RWPE1 (cell line): Measurements from ENCODE around the gene ZDHHC3.

Experiments used
- CTCF ChIA-PET: fragments of 350-600 bp; sonication (Branson Sonifier 250); formaldehyde crosslinking; extraction: SDS; loops from one replicate; lab custom pipeline; 2021; lab: Yijun Ruan, JAX
- POLR2A ChIA-PET: fragments of 400-600 bp; formaldehyde crosslinking; extraction: SDS; loops from one replicate; lab custom pipeline; 2020; ENCODE audit warnings: antibody characterized with exemption; ENCODE audit not compliant: low non-redundant PET; lab: Yijun Ruan, JAX
- DNase-seq: peaks from one replicate; pipeline ENCODE4 v3.0.0; 2012; ENCODE audit warnings: low spot score
- H3K27ac ChIP-seq: fragments of 450-650 bp; 2 replicates; pipeline ENCODE4 v1.5.1; 2017
- CTCF ChIP-seq: fragments of 450-650 bp; conservative IDR thresholded peaks from 2 replicates; pipeline ENCODE4 v1.5.1; 2017; ENCODE audit warnings: low read depth, mild to moderate bottlenecking

ZDHHC3 gene

GRCh38 chr3:44903314-44903713 lies 72.7 kb downstream of the ZDHHC3 start:
- ChIA-PET POLR2A (no interaction called here), CTCF (no interaction called here)
- DNase-seq: no peak
- no peak for TF ChIP-seq CTCF
- H3K27ac ChIP-seq: no peak overlapping the region

DNA sequence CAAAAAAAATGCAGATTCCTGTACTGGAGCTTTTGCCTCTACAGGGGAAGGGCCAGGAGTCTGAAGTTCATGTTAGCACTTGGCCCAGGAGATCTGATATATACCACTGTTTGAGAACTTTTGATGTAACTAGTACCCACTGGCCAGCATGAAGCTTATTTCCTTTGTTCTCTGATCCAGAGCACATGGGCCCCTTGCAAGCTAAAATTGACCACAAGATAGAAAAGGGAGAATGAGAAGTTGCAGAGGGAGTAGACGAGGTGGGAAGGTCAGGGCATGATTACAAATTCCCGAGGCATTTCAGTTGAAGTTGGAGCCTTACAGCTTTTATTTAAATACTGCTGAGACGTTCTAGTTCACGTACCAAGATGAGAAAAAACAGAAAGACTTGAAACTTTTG lies 73.3 kb downstream of the ZDHHC3 start:
- ChIA-PET POLR2A (no interaction called here), CTCF (no interaction called here)
- no peak for TF ChIP-seq CTCF
- H3K27ac ChIP-seq: no peak overlapping the region
- DNase-seq: no peak

- H3K27ac ChIP-seq: no peak overlapping the region
- DNase-seq: no peak
- ChIA-PET POLR2A (no interaction called here), CTCF (no interaction called here)
- no peak for TF ChIP-seq CTCF
These were observed 76.1 kb downstream of the ZDHHC3 start for GRCh38 chr3:44899683-44900367.

DNA sequence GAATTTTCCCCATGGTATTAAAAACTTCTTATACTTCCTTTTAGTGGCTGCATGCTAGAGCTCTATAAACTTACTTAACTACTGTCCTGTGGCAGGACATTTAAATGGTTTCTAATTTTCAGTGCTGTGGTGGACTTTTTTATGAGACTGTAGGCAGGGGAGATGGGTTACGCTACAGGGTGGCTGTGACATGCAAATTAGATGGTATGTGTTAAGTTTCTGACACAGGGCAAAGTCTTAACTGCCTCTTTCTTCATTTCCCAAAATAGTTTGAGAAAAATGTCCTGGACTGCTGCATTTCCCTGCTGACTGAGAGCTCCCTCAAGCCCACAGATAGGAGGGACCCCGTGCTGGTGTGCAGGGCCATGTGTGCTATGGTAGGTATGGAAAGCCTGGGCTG lies 79.5 kb downstream of the ZDHHC3 start:
- ChIA-PET POLR2A (no interaction called here), CTCF (no interaction called here)
- TF ChIP-seq CTCF: no peak

DNA sequence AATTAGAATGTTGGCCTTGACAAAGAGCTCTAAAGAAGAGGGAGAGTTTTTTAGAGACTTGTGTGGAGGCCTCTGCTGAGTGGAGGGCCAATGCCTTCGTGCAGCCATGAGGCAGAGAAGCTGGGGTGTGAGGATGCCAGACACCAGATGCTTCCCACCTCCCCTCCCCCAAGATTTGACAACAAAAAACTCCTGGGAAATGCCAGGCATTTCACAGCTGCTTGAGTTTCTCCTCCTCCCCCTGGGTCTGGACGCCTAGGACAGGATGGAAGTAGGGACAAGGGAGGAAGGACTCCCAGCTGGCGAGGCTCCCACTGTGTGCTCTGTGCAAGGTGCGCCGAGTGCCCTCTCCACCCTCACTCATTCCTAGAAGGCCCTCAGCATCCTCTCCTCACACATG lies 81.5 kb downstream of the ZDHHC3 start:
- ChIA-PET POLR2A (no interaction called here), CTCF (no interaction called here)
- no peak for DNase-seq
- TF ChIP-seq CTCF: no peak
- peak overlapping the region; percentile 40; the same call in 1 of the 2 replicates for H3K27ac ChIP-seq

More for the DNA sequence above, 79.5 kb downstream of the ZDHHC3 start:
- DNase-seq: no peak
- H3K27ac ChIP-seq: peak overlapping the region; percentile 16; the same call in 1 of the 2 replicates

DNA sequence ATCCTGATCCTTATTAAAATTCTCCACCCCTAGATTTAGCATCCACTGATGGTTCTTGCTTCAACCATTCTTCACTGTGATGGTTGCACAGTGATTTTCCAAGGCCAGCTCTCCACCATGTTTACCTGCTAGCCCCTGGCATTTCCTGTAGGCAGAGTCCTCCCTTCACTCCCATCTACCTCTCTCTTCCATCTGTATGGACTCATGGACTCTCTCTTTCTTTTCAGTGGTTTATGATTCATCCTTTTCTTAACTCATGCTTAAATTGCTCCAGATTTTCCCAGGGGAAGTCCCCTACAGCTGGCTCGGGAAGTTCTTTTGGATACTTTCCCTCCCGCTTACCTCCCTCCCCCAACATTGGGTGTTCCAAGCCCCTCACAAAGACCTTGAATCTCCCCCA lies 82.9 kb downstream of the ZDHHC3 start:
- POLR2A ChIA-PET: no interaction called here
- no peak for TF ChIP-seq CTCF
- CTCF ChIA-PET: interaction anchor here (0.6 kb wide), 1 partner anchor 21 kb away, joined by 3 read pairs; no protein-coding TSS in a partner anchor
- peak; percentile 48 for DNase-seq
- peak overlapping the region; percentile 80 for H3K27ac ChIP-seq
